K562 (cell line): ENCODE results near the gene GNB2. TPM values are rescaled to one million over a fixed set of nuclear protein-coding genes. Genes with fewer than 3 reads are reported as not detected.

Experiments used
- ATAC-seq: fragments of 200-7000 bp; cut with Tn5 transposase; 3 replicates; pipeline ENCODE4 v1.9.1; 2020; ENCODE audit warnings: moderate library complexity
- BruUV-seq: library from RNA; stranded (reverse); fragments of 400-500 nt; replicated peaks from 2 replicates; lab custom pipeline; 2021; lab: Mats Ljungman, UMichigan
- CTCF ChIA-PET: fragments of 300-600 bp; formaldehyde crosslinking; extraction: SDS; loops from one replicate; lab custom pipeline; 2021; ENCODE audit warnings: low intra/inter-chr PET ratio; lab: Yijun Ruan, JAX
- POLR2A ChIA-PET: fragments of 300-600, 350-650 bp; sonication (Branson Sonifier 250); formaldehyde crosslinking; extraction: SDS; loops from one replicate; lab custom pipeline; 2021; ENCODE audit warnings: antibody characterized with exemption, inconsistent platforms; lab: Yijun Ruan, JAX
- DNase-seq, 4 experiments: peaks; one replicate each; pipeline versions ENCODE4 v3.0.0 to v3.0.0-alpha.2; 2011 to 2018; ENCODE audit warnings: low spot score in 3 of 4, mixed read lengths in 3 of 4; ENCODE audit errors: extremely low read depth in 1 of 4
- FAIRE-seq: peaks from 2 replicates; lab custom pipeline; 2011; peaks lifted over from hg19 to GRCh38; lab: Jason Lieb, UNC
- H2AFZ ChIP-seq: 2 replicates; pipeline ENCODE4 v1.6.0; 2011; ENCODE audit warnings: low read depth, low read length, control low read depth, inconsistent platforms
- H3K27ac ChIP-seq: fragments of 200-600 bp; 3 replicates; pipeline ENCODE4 v1.8.0; 2011; ENCODE audit warnings: low read depth, mild to moderate bottlenecking, control low read depth, inconsistent platforms, low read length, moderate library complexity, mixed read lengths; ENCODE audit errors: extremely low read depth
- H3K27me3 ChIP-seq, 2 experiments: fragments of 300-600 bp in 1 of 2; 2 replicates in 1 of 2; 3 replicates in 1 of 2; pipeline versions ENCODE4 v1.6.0 to v1.8.0; 2011; ENCODE audit warnings: inconsistent platforms in 2 of 2, low read length in 2 of 2, mild to moderate bottlenecking in 1 of 2, mixed read lengths in 1 of 2, moderate library complexity in 1 of 2; ENCODE audit not compliant: control insufficient read depth in 2 of 2, insufficient read depth in 2 of 2
- H3K36me3 ChIP-seq: fragments of 300-600 bp; 3 replicates; pipeline ENCODE4 v1.8.0; 2011; ENCODE audit warnings: mild to moderate bottlenecking, low read length, inconsistent platforms; ENCODE audit not compliant: control insufficient read depth, insufficient read depth
- H3K4me1 ChIP-seq, 2 experiments: fragments of 200-600 bp in 1 of 2; replicated peaks in 1 of 2; 2 replicates in 1 of 2; 3 replicates in 1 of 2; pipeline versions ENCODE4 v1.5.1 to v1.8.0; 2011; ENCODE audit warnings: inconsistent platforms in 2 of 2, low read length in 2 of 2, mild to moderate bottlenecking in 1 of 2, mixed read lengths in 1 of 2, moderate library complexity in 1 of 2; ENCODE audit not compliant: control insufficient read depth in 2 of 2, insufficient read depth in 2 of 2
- H3K4me2 ChIP-seq: 2 replicates; pipeline ENCODE4 v1.6.1; 2011; ENCODE audit warnings: low read length, control low read depth, inconsistent platforms, mixed read lengths; ENCODE audit not compliant: insufficient read depth
- H3K4me3 ChIP-seq: fragments of 200-600 bp; sonication (generic), shearing (Covaris generic); 2 replicates; pipeline ENCODE4 v1.5.1; 2016; ENCODE audit warnings: control low read depth, inconsistent platforms
- H3K79me2 ChIP-seq: fragments of 200-600 bp; 3 replicates; pipeline ENCODE4 v1.8.0; 2011; ENCODE audit warnings: low read length, inconsistent platforms; ENCODE audit not compliant: control insufficient read depth, insufficient read depth
- H3K9ac ChIP-seq, 2 experiments: 2 replicates each; pipeline versions ENCODE4 v1.6.0 to v1.6.1; 2011; ENCODE audit warnings: low read depth in 2 of 2, low read length in 2 of 2, control low read depth in 1 of 2, inconsistent platforms in 1 of 2, mild to moderate bottlenecking in 1 of 2, mixed read lengths in 1 of 2; ENCODE audit not compliant: insufficient read depth in 1 of 2
- H3K9me1 ChIP-seq: one replicate; pipeline ENCODE4 v1.6.0; 2011; ENCODE audit warnings: inconsistent platforms, mild to moderate bottlenecking, low read length, moderate library complexity; ENCODE audit not compliant: control insufficient read depth, insufficient read depth
- H3K9me3 ChIP-seq: replicated peaks from 2 replicates; pipeline ENCODE4 v1.5.1; 2011; ENCODE audit warnings: low read depth, low read length, inconsistent platforms; ENCODE audit not compliant: control insufficient read depth, insufficient read depth
- H4K20me1 ChIP-seq: replicated peaks from 2 replicates; pipeline ENCODE4 v1.6.1; 2011; ENCODE audit warnings: low read length, inconsistent platforms, mixed read lengths; ENCODE audit not compliant: control insufficient read depth, insufficient read depth
- ETS2 ChIP-seq: IDR thresholded peaks from 2 replicates; pipeline ENCODE4 v1.6.1; 2016; ENCODE audit warnings: borderline replicate concordance, missing genetic modification characterization, mild to moderate bottlenecking, moderate library complexity, missing compliant biosample characterization; ENCODE audit not compliant: poor library complexity, severe bottlenecking
- MYNN ChIP-seq, 2 experiments: sonication (generic); formaldehyde crosslinking in 1 of 2; IDR thresholded peaks; 2 replicates each; pipeline versions ENCODE4 v1.5.0 to v1.6.1; 2016 to 2020; ENCODE audit warnings: antibody characterized with exemption in 1 of 2, missing genetic modification reagents in 1 of 2
- PHB ChIP-seq: fragments of 250-450 bp; sonication (Bioruptor Pico); IDR thresholded peaks from 2 replicates; pipeline ENCODE4 v1.5.0; 2021
- POLR2G ChIP-seq: fragments of 200-400 bp; formaldehyde crosslinking; IDR thresholded peaks from 2 replicates; pipeline ENCODE4 v1.6.1; 2017; ENCODE audit warnings: low read depth, mild to moderate bottlenecking, antibody characterized with exemption, low read length, moderate library complexity
- RBFOX2 ChIP-seq: fragments of 200-400 bp; formaldehyde crosslinking; IDR thresholded peaks from 2 replicates; pipeline ENCODE4 v1.6.1; 2017; ENCODE audit warnings: low read depth, mild to moderate bottlenecking, low read length, moderate library complexity
- RBM25 ChIP-seq: fragments of 200-400 bp; formaldehyde crosslinking; IDR thresholded peaks from 2 replicates; pipeline ENCODE4 v1.6.1; 2018; ENCODE audit warnings: low read length, low read depth, moderate library complexity; ENCODE audit not compliant: severe bottlenecking
- SIX5 ChIP-seq, 2 experiments: IDR thresholded peaks; 2 replicates each; pipeline ENCODE4 v1.6.1; 2011; ENCODE audit warnings: low read length in 2 of 2, borderline replicate concordance in 1 of 2, low read depth in 1 of 2, mild to moderate bottlenecking in 1 of 2, moderate library complexity in 1 of 2; ENCODE audit not compliant: insufficient read depth in 1 of 2
- SMAD2 ChIP-seq: fragments of 150-350 bp; IDR thresholded peaks from 2 replicates; pipeline ENCODE4 v1.6.1; 2014; ENCODE audit warnings: low read depth, mild to moderate bottlenecking, low read length
- ZNF212 ChIP-seq: fragments of 450-650 bp; formaldehyde crosslinking; IDR thresholded peaks from 2 replicates; pipeline ENCODE4 v1.4.0; 2020; ENCODE audit warnings: mild to moderate bottlenecking
- ZNF282 ChIP-seq: sonication (generic); formaldehyde crosslinking; IDR thresholded peaks from 2 replicates; pipeline ENCODE4 v1.8.1; 2023; ENCODE audit warnings: missing genetic modification reagents
- ZNF507 ChIP-seq: conservative IDR thresholded peaks from 2 replicates; pipeline ENCODE4 v1.6.1; 2017; ENCODE audit warnings: missing genetic modification characterization, missing compliant biosample characterization
- WGBS: fragments of 100-300 bp; shearing (Covaris generic); methylation state at CpG from one replicate; pipeline ENCODE4 v1.1.6; 2016; ENCODE audit warnings: low coverage, mixed read lengths; ENCODE audit not compliant: insufficient coverage; ENCODE audit errors: missing lambda C conversion rate; 5-methylcytosine and 5-hydroxymethylcytosine counted together
- in situ Hi-C: fragments of 300-500 bp; cut with MboI; formaldehyde crosslinking; loops from 4 replicates; pipeline ENCODE4 v1.15.0; 2018; ENCODE audit warnings: inconsistent platforms, mixed read lengths
- intact Hi-C: fragments of 100-400 bp; cut with micrococcal nuclease; formaldehyde crosslinking; loops from 2 replicates; pipeline ENCODE4 v1.14.2; 2022
- polyA plus RNA-seq, 8 experiments: library from polyadenylated mRNA; depleted of rRNA in 4 of 8; stranded (reverse) in 5 of 8; unstranded in 3 of 8; fragments of >200 nt; fragmentation: Nextera tagmentation in 2 of 8; fragmentation: Illumina TruSeq in 1 of 8; extraction: Ambion mirVana in 2 of 8; extraction: Trizol in 1 of 8; gene quantifications; 2 replicates each; pipeline versions ENCODE4 v1.2.1 to v1.2.3, GENCODE V29; 2011 to 2014; ENCODE audit warnings: inconsistent platforms in 1 of 8, missing spikeins in 1 of 8
- total RNA-seq, 7 experiments: library from RNA; depleted of rRNA in 6 of 7; stranded (reverse); fragments of >200 nt in 6 of 7; fragmentation: Illumina TruSeq in 2 of 7; extraction: Trizol in 2 of 7; gene quantifications; 2 replicates each; pipeline versions ENCODE4 v1.2.1 to v1.2.3, GENCODE V29; 2011 to 2021; ENCODE audit warnings: low replicate concordance in 1 of 7
- TF ChIP-seq, protein P1 (sequence below): fragments of 450-650 bp; IDR thresholded peaks from 2 replicates; pipeline ENCODE4 v1.7.0; 2016; ENCODE audit warnings: borderline replicate concordance

Gene GNB2
- total and polyA plus RNA-seq, 9 of the 15 experiments (the other 6 are each of a cell fraction or from before 2014, with no cell fraction given), result 0.65 to 320 (median 104) TPM

DNA sequence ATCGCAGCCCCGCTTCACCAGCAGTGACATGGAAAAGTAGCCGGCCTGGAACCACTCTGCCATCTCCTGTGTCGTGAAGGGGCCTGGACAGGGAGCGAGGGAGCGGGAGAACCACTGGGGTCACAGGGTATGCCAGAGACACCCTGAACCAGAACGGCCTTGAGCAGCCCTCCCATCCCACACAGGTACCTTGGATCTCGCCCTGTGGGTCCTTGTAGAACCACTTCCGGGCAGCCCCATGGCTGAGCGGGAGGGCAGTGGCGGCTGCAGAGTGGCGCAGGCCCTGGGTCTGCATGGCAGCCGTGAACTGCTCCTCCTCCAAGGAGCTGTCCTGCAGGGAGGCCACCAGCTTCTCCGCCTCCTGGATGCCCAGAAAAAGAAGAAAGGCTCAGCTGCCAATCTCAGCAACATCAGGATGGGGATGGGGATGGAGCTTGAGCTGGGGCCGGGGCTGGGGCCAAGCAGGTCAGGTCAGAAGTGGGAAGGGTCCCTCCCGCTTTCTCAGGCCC, 11.0 kb downstream of the GNB2 start:
- Histone ChIP-seq H3K36me3 (peaks cover 100% of the 10 kb centered on the region; the same call in 2 of the 3 replicates), H3K27me3 (no peaks in the 10 kb centered on the region), H3K9me3 (no peaks in the 10 kb centered on the region), H3K4me1 (peaks cover 4 to 79% of the 10 kb centered on the region in 2 experiments; a peak in 4 of 5 replicates), H3K79me2 (peaks cover 15% of the 10 kb centered on the region), H4K20me1 (peaks cover 23% of the 10 kb centered on the region), H3K9ac (0 out of 4 replicates have a peak overlapping the region, but pooled peaks of 1 of the 2 experiments have one; percentile 6), H3K4me3 (no peak overlapping the region), H3K4me2 (no peak overlapping the region), H3K27ac (no peak overlapping the region), H3K9me1 (no peaks in the 10 kb centered on the region), H2AFZ (no peak overlapping the region)
- POLR2A ChIA-PET, result interaction anchor here (0.6 to 1.9 kb wide), 4 partner anchors 9 to 81 kb away, joined by 3 to 6 read pairs (median 4); partner anchors contain the start of gene GIGYF1
- in situ Hi-C loops, result no loop called here
- FAIRE-seq (no peak), DNase-seq (peak in 1 of 4 experiments; percentile 10), ATAC-seq (no peak)
- CTCF ChIA-PET, result no interaction called here
- intact Hi-C loops, result no loop called here
- 98% methylated on average over 16 of the region's 16 CpGs for WGBS
- no TSS peak for BruUV-seq
- no peak for TF ChIP-seq SIX5 (IDR thresholded peaks at IDR 0.05; ENCODE audit: borderline replicate concordance in 1 of 2, insufficient read depth in 1 of 2, low read depth in 1 of 2, low read length in 2 of 2)
- peak; percentile 2; the same call in 1 of the 2 replicates for TF ChIP-seq POLR2G
- no peak for TF ChIP-seq RBM25
- TF ChIP-seq ZNF507 (tag), result no peak
- TF ChIP-seq SMAD2, result no peak
- no peak for TF ChIP-seq PHB
- TF ChIP-seq ZNF282 (CRISPR knock-in tag), result no peak
- TF ChIP-seq, protein P1, sequence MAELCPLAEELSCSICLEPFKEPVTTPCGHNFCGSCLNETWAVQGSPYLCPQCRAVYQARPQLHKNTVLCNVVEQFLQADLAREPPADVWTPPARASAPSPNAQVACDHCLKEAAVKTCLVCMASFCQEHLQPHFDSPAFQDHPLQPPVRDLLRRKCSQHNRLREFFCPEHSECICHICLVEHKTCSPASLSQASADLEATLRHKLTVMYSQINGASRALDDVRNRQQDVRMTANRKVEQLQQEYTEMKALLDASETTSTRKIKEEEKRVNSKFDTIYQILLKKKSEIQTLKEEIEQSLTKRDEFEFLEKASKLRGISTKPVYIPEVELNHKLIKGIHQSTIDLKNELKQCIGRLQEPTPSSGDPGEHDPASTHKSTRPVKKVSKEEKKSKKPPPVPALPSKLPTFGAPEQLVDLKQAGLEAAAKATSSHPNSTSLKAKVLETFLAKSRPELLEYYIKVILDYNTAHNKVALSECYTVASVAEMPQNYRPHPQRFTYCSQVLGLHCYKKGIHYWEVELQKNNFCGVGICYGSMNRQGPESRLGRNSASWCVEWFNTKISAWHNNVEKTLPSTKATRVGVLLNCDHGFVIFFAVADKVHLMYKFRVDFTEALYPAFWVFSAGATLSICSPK, result no peak
- no peak for TF ChIP-seq ETS2 (tag)
- peak; percentile 60 for TF ChIP-seq RBFOX2
- no peak for TF ChIP-seq ZNF212 (CRISPR knock-in tag)
- no peak for TF ChIP-seq MYNN (IDR thresholded peaks at IDR 0.05)
- no peak for TF ChIP-seq MYNN (CRISPR knock-in tag; IDR thresholded peaks at IDR 0.05)
